ENCODE data around the gene SPATA17. TPM values are rescaled to one million over a fixed set of nuclear protein-coding genes. Genes with fewer than 3 reads are reported as not detected.

Gene SPATA17
- polyA plus RNA-seq, 3 donors, result 14.5 to 15.8 (median 14.9) TPM

DNA sequence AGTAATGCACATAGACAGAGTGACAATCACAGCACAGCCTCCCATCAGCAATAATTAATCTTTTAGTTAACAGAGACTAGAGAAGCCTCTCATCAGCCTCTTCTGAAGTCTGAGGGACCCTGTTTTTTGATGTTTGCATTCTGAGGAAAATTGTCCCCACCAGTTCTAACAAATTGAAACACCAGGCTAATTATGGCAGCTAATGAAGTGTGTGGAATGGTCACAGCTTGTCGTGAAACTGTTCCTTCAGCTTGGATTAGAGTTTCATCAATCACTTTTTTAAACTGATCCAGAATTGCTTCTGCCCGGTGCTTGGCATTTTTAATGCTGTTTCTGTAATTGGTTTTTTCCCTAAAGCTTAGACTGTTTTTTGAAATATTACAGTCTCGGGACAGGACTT lies 208.0 kb downstream of the SPATA17 start:
- DNase-seq (ENCODE audit: low read depth in 3 of 3, low spot score in 2 of 3), result no peak

DNA sequence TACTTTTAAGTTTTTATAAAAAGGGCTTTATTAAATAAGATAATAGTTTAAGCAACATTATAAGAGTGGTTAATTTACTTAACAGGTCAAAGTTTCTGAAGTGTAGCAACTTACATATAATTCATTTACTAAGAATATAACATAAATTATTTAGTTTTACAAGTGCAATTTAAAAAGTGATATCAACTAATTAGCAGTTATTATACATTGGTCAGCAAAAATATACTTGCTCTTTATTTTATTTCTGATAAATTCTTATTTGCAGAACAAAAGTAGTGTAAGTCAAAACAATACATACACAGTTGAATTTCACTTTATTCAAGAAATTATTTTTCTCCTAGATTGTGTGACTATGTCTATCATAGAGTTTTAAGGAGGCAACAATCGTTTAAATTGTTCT lies 215.6 kb downstream of the SPATA17 start:
- DNase-seq (ENCODE audit: low read depth in 3 of 3, low spot score in 2 of 3), result no peak

DNA sequence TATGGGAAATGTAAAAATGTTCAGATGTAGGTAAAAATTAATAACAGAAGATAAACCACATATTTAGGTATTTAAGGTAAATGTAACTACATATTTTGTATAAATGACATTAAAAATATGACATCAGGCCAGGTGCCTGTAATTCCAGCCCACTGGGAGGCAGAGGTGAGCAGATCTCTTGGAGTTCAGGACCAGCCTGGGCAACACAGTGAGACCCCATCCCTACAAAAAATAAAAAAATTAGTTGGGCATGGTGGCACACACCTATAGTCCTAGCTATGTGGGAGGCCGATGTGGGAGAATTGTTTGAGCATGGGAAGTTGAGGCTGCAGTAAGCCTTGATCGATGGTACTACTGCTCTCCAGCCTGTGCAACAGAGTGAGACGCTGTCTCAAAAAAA lies 216.5 kb downstream of the SPATA17 start:
- no peak for DNase-seq (ENCODE audit: low read depth in 3 of 3, low spot score in 2 of 3)

DNA sequence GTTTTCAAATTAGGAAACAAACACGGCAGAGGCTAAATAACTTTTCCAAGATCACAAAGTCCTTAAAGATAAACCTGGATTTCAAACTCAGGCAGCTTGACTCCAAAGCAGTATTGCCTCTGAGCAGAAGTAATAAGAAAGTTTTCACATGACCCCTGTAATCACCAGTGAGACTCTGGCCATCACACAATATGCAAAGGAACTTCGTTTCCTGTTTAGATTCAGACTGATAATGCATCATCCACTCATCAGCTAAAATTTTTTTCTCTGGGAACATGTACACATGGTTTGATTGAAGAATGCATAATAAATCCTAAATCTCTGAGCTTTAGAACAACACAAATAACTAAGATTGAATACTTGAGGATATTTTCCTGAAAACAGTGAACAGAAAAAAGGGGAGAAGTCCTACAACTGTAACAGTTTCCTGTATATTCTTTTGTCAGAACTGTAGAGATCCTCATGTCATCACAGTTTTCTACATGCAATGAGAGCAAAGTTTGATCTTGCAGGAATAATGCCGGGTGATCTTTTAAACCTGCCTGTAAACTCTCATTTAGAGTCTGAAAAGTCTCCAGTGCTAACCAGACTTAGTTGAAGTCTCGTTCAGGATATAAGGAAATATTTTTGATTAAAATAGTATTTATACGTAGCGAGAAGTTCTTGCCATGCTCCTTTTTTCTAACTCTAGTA lies 225.3 kb downstream of the SPATA17 start:
- DNase-seq (ENCODE audit: low read depth in 3 of 3, low spot score in 2 of 3), result no peak

DNA sequence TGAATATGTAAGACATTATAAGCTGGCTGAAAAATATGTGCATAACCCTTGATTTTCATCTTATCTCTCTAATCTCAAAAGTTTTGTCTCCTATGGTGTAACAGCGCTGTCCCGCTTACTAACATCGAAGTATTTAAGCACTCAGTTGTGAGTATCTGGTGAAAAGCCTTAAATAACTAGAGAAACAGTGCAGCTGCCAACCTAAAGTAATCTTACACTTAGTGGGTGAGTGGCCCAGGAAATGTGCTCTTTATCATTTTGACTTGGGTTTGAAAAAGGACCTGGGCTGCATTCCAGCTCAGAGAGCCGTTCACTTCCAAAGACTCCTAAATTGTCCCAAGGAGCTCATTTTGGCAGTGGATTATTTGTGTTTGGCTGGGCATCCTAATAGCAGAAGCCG lies 225.9 kb downstream of the SPATA17 start:
- peak in 1 of 3 donors; percentile 13 for DNase-seq (ENCODE audit: low read depth in 3 of 3, low spot score in 2 of 3)

DNA sequence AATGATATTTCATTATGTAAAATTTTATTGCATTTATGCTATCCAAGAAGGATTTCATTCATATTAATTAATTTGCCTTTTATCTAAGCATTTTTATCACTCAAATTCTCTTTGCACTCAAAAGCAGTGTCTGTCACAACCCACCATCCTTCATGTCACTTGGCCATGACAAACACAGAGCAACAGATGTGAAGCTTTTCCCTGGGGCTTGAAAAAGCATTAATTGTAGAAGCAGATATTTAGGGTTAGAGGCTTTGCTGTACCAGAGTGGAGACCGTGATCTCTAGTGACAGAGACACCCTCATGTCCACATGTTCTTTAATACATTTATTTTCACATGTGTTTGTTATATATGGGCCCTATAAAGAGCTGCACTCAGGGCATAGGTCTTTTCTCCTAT lies 230.5 kb downstream of the SPATA17 start:
- DNase-seq (ENCODE audit: low read depth in 3 of 3, low spot score in 2 of 3), result no peak

DNA sequence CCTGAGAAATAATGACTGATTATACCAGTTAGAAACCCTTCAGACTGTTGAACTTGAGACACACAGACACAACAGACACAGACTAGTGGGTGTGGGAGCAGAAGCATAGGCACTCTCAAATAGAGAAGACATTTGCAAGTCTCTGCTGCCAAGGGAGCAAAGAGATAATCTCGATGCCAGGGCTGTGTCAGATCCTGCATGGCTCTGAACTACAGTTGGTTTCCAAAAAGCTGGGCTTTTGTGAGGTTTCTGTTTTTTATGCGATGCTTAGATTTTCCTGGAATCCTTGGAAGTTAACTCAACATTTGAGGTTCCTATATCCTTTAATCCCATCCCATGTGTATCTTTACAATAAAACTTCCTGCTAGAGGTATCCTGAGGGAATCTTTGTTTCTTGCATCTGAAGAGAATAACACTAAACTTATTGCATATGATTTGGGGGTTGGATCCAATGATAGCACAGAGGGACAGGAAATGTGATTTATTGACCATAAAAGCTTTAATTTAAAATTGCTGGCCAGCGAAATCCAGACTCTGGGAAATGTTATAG lies 236.4 kb downstream of the SPATA17 start:
- DNase-seq (ENCODE audit: low read depth in 3 of 3, low spot score in 2 of 3), result no peak

DNA sequence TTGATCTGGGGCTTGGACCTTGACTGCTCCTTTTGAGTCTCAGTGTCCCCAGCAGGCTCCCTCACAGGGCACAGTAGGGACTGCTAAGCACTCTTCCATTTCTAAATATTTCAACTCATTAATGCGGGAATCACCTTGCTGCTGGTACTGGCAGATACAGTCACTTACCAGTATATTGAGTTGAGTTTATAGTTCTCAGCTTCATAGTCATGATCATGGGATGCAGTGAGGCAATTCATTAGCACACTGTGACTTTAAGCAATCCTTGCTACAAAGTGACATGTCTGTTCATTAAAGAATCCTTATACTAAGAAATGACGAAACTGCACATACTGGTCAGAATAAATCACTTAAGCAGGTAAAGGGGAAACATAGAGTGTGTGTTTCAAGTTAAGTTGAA lies 240.8 kb downstream of the SPATA17 start:
- DNase-seq (ENCODE audit: low read depth in 3 of 3, low spot score in 2 of 3), result no peak

DNA sequence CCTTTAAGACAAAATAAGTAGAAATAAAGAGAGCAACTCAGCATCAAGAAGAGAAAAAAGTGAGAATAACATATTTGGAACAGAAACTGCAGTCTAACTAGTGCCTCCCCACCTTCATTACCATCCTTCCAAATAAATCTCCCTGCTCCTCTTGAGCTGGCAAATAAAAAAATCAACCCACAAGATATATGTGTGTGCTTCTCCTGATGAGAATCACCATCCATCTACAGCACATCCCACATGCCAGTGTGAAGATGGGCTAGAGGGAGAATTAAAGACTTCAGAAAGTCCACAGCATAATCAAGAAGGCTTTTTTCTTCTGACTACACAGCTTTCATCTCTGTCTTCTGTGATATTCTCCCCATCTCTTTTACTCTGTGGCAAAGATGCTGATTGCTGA lies 244.1 kb downstream of the SPATA17 start:
- no peak for DNase-seq (ENCODE audit: low read depth in 3 of 3, low spot score in 2 of 3)

DNA sequence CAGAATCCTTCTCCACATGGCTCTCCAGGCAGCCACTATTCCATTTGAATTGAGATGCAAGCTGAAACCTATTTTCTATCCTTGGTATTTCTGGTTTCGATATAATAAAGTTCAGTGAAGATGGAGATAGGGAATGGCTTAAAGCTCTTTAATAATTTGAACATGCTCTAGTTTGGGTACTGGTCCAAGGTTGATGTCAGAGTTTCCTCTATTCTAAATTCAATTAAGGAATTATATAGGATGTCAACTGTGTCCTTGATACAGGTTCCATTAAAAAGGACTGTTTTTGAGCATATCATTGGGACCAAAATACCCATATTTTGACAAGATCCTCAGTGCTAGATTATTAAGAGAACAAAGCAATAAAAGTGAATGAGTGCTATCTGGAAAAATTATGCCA lies 245.3 kb downstream of the SPATA17 start:
- no peak for DNase-seq (ENCODE audit: low read depth in 3 of 3, low spot score in 2 of 3)

DNA sequence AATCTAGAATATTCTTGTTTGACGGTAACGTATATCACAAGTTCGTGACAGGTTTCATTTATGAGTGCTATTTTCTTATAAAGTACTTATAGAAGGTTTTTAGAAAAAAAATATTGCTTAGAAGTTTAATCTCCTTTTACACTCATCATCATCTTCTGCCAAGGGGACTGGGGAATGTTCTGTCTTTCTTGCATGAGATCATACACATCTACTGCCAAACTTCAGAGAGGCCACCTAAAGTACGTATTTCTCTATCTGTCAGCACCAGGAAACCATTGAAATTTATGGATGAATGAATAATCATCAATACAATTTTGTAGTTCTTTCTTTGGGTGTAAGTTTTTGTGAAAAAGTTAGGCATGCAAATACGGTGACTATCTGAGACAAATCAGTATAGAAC lies 245.8 kb downstream of the SPATA17 start:
- no peak for DNase-seq (ENCODE audit: low read depth in 3 of 3, low spot score in 2 of 3)

DNA sequence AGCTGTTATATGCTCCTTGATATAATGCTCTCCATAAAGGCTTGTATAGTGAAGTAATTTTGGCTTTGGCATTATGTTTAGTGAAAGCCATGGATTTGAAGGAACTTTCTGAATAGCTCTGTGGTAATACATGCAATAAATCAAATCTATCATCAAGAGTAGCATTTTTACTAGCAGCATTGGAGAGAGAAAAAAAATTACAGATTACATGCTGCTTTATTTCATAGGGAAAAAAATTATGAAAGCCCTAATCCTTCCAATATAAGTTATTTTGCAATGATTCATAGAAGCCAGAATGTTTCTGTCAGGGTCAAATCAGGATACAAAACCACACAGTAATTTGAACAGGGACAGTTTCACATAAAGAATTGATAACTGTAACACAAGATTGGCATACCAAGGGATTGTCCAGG lies 250.0 kb downstream of the SPATA17 start:
- no peak for DNase-seq (ENCODE audit: low read depth in 3 of 3, low spot score in 2 of 3)

DNA sequence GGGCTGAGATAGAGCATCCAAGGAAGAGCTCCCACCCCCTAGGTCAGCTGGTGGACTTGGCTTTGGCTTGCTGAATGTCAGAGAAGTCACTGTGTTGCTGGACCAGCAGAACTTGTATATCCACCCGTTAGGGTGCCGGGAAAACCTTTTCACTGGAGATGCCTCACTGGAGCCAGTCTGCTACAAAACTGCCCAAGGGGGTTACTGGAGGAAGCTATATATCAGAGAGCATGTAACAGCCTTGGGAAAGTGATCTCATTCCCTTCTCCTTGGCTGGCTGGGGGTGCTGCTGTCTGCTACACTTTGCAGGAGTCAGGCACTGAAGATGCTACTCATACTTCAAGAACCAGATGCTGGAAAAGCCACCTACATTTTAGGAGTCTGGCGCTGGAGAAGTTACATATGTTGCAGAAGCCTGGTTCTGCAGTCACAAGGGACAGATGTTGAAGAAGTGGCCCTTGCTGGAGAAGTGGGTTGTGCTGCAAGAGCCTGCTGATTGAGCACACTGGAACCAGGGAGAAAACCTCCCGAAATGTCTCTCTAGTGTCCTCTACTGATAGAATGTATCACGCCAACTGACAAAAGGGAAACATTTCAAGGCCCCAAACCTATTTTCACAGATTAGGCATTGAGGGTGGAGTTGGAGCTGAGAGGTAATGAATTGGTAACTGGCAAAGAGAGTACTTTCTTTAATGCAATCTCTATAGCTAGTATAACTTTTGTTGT lies 250.6 kb downstream of the SPATA17 start:
- no peak for DNase-seq (ENCODE audit: low read depth in 3 of 3, low spot score in 2 of 3)

DNA sequence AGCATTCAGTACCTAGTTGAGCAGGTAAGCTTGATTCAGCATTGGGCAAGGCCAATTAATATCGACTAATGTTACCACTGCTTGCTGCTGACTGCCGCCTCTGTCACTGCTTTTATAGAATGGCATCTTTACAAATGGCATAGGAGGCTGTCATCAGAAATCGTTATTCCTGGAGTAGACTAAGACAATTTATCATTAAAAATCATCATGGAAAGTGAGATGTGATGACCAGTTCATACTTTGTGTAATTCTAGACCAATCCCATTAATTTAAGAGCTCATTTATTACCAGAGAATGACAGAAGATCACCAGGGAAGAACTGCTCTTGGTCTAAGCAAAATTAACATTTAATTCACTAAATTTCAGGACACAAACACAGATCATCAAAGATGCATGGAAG lies 254.0 kb downstream of the SPATA17 start:
- DNase-seq (ENCODE audit: low read depth in 3 of 3, low spot score in 2 of 3), result no peak

DNA sequence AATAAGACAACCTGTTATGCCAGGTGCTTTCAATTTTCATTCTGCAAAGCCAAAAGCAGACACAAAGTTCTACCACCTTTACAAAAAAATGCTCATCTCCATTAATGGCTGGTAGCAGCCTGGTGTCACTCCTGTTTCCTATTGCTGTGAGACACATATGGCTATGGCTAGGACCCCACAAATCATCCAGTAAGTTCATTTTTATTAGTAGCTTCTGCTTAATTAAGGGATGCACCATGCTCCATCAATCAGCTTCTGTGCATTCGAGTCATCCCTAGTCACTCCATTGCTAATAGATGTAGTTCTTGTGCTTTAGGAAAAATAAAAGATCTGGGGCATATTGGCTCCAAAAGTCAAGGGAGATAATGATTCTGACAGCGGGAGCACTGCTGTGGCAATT lies 257.2 kb downstream of the SPATA17 start:
- DNase-seq (ENCODE audit: low read depth in 3 of 3, low spot score in 2 of 3), result no peak

DNA sequence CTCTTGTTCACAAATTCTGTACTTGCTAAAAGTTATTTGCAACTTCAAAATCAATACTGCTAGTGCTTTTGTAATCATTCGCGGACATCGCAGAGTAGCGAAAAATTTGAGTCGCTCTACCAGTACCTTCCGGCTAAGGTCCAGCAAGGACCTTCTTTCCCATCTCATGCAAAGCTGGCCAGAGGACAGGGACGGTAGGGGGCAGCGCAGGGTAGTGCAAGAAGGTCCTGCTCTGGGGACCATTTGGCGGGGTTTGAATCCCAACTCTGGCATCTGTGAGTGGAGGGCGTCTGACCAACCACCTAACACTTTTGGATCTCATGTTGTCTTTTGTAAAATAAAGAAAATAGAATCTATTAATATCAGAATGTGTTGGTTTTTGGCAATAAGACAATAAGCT lies 258.3 kb downstream of the SPATA17 start:
- no peak for DNase-seq (ENCODE audit: low read depth in 3 of 3, low spot score in 2 of 3)

DNA sequence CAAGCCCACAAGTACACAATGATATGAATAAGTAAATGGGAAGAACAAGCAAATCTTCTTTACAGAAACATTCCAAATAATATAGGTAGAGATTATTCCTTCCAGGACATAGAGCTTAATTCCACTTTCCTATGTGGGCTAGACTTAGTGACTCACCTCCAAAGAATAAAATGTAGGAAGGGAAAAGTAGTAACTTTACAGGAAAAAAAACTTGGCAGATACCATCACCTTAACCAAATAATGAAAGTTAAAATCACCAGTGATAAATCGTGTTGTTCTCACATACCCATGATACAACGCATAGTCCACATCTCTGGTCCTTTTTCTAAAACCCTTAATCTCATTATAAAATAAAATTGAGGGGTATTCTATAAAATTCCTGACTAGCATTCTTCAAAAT lies 260.8 kb downstream of the SPATA17 start:
- no peak for DNase-seq (ENCODE audit: low read depth in 3 of 3, low spot score in 2 of 3)

DNA sequence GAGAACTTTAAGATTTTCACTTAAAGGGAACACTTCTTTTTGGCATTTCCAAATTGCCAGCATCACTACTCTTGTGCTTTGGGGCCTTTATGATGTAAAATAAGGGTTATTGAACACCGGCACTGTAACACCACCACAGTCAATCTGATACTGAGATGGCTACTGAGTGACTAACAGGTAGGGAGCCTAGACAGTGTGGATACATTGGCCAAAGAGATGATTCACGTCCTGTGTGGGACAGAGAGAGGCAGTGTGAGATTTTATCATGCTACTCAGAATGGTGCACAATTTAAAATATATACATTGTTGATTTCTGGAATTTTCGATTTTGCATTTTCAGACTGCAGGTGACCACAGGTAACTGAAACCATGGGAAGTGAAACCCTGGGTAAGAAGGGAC lies 261.6 kb downstream of the SPATA17 start:
- DNase-seq (ENCODE audit: low read depth in 3 of 3, low spot score in 2 of 3), result no peak

DNA sequence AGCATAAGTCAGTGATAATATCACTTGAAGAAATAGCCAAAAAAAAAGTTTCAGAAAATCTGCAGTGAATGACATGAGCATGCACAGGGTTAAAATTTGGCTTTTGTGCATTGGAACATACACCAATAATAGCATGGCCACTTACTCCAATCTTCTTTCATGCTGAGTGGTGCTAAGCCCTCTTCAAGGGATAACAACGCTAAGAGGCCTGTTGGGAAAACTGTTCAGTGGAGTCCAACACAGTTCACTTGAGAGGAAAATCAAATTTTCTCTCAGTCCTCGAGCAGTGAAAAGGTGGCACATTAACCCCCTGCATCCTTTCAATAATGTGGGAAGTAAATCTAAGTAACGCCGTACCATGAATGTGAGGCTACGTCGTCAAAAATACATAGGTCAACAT lies 264.7 kb downstream of the SPATA17 start:
- DNase-seq (ENCODE audit: low read depth in 3 of 3, low spot score in 2 of 3), result no peak

DNA sequence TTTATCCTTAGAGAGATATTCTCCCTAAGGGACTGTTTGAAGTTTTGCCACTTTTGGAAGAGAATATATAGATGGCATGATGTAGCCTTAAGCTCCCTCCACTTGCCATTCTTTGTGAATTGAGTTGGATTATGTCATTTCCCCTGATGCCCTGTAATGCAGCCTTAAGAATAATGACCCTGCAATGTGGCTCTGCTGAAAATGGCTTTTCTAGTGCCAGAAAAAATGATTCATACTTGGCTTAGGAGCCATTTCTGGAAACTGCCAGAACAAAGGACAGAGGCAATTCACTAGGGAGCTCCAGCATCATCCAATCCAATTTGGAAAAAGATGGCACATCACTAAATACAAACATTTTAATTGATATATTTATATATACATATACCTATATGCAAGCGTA lies 265.3 kb downstream of the SPATA17 start:
- no peak for DNase-seq (ENCODE audit: low read depth in 3 of 3, low spot score in 2 of 3)

DNA sequence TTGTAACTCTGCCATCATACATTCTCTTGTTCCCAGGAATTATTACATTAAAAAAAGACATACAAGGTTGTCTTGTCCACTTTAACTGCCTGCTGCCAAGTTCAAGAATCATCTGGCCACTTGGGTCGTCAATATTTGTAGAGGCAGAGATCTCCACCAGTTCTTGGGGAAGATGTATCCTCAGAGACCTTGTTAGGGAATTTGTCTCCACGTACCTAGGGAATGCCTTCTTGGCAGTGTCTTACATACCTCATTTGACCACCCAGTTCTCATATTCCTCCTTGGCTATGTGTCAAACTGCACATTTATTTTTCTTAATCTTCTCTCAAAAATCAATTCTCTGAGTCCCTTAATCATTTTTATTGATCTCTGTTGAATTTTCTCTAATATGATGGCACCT lies 266.0 kb downstream of the SPATA17 start:
- DNase-seq (ENCODE audit: low read depth in 3 of 3, low spot score in 2 of 3), result no peak

DNA sequence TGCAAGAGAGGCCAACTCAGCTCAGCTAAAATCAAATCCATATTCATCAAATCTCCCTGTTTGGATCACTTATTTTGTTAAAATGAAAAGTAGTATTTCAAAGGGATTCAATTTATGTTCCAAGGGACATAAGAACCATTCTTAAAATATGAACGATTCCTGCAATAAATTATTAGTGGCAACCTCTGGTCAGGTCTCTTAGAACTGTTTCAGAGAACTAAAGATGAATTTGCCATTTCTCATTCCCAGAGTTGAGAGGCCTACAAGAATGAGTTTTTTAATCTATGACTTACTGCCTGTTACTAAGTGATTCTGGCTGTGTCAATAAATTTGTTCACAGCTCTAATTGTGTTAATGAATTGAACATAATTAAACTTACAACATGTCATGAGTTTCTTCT lies 268.5 kb downstream of the SPATA17 start:
- no peak for DNase-seq (ENCODE audit: low read depth in 3 of 3, low spot score in 2 of 3)
